Mononuclear cell (primary cell): ENCODE measurements around the gene COX7B. TPM values are rescaled to one million over a fixed set of nuclear protein-coding genes. Genes with fewer than 3 reads are reported as not detected.

Experiments used
- total RNA-seq: library from RNA; depleted of rRNA; stranded (reverse); fragments of >200 nt; gene quantifications from one replicate; pipeline ENCODE4 v1.2.3, GENCODE V29; 2012

The COX7B gene
- total RNA-seq, 1 donor = 217 TPM

Other genes starting within 250 kb of the COX7B start
- 46.6 TPM for gene ATRX, start 113.3 kb upstream of the COX7B start, total RNA-seq
- gene MAGT1, start 4.0 kb upstream of the COX7B start, total RNA-seq = 63.2 TPM
- gene ATP7A, start 11.2 kb downstream of the COX7B start, total RNA-seq = 19.1 TPM
- gene PGAM4, start 70.2 kb downstream of the COX7B start, total RNA-seq = not detected
- gene PGK1, start 204.8 kb downstream of the COX7B start, total RNA-seq = 217 TPM
- 15.5 TPM for gene TAF9B, start 240.2 kb downstream of the COX7B start, total RNA-seq